DMS53 (cell line): Measurements from ENCODE around the gene MTERF4.

Experiments
- DNase-seq: peaks from one replicate; lab custom pipeline; 2025; lab: John Stamatoyannopoulos, UW

MTERF4 gene, protein sequence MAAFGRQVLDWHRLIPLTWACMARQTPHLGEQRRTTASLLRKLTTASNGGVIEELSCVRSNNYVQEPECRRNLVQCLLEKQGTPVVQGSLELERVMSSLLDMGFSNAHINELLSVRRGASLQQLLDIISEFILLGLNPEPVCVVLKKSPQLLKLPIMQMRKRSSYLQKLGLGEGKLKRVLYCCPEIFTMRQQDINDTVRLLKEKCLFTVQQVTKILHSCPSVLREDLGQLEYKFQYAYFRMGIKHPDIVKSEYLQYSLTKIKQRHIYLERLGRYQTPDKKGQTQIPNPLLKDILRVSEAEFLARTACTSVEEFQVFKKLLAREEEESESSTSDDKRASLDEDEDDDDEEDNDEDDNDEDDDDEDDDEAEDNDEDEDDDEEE

GRCh38 chr2:241102239-241102803 is at the start of gene MTERF4:
Gene MTERF4, minus strand, starts transcription at chr2:241102287. Its CDS starts 14 bp downstream, at chr2:241102273.
- DNase-seq: peak; percentile 84

DNA sequence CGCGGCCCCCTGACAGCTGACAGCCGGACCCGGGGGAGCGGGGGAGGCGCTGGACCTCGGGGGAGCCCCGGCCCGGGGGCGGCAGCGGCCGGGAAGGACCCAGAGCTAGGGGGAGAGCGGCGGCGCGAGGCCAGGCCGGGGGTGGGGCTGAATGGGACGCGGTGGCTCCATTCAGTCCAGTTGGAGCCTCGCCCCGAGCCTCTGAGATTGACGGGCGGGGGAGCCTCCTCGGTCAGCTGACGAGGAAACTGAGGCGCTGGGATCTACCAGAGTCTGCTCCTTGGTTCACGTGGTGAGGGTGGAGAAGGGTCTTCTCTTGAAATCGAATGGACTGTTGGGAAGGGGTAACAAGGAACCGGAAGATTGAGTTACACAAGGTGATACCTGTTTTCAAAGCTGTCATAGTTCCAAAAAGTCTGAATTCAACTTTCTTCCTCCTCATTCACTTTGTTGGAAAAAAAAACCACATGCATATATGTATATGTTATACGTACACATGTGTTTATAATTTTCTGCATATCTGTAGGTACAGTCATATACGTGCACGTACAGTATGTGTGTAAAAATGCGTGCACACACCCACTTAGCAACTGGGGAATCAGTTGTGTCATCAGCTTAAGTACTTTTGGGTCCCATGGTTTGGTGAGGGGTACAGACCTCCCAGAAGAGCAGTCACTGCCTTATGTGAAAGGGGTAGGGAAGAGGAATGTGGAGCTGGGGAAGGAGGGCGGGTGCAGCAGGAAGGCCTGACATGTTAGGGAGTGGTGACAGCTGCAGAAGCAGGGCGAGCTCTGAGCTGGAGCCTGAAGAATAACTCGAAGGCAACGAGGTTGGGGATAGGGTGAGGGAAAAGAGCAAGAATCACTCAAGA is 48.8 kb upstream of the MTERF4 start:
- DNase-seq: peak; percentile 37

DNA sequence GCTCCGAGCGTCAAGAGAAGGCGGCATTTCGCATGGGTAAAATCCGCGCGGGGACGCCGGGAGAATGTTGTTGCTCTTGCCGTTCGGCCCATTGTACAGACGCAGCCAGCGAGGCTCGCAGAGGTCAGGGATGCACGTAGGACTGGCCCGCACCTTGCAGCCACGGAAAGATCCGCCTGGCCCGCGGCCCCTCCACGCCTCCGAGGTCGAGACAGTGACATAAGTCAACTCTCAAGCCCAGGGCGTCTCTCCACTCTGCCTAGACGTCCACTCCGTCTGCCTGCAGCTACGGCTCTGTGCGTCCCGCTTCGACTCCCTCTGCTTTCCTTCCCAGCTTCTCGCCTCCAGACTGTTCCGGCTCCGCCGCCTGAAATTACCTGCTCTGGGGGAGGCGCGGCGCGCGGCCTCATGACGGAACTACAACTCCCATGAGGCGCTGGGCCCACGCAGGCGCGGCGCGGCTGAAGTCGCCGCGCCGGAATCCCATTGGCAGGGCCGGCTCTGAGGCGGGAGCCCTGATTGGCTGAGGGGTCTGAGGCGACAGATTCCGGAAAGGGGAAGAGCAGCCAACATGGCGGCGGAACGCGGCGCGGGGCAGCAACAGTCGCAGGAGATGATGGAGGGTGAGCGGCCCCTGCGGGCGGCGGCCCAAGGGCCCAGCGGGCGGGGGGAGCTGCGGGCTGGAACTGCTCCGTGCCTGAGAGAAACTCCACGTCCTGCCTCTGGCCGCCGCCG is 48.0 kb upstream of the MTERF4 start, which contains the start of gene PPP1R7:
PPP1R7 (plus strand) TSS at position 543 of the 735 bp plus-strand sequence; CDS start at position 572, 29 bp downstream.
- DNase-seq: peak; percentile 97

DNA sequence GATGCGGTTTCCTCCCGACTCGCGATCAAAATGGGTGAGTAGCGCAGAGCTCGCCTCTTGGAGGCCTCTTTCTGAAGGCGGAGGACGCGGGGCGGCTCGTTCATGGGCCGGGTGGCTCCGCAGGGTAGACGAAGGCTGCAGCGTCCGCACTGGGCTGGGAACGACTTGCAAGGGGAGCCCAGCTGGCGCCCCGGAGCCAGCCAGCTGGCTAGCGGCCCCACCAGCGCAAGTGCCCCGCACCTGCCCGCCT is 47.5 kb upstream of the MTERF4 start:
- DNase-seq: no peak

DNA sequence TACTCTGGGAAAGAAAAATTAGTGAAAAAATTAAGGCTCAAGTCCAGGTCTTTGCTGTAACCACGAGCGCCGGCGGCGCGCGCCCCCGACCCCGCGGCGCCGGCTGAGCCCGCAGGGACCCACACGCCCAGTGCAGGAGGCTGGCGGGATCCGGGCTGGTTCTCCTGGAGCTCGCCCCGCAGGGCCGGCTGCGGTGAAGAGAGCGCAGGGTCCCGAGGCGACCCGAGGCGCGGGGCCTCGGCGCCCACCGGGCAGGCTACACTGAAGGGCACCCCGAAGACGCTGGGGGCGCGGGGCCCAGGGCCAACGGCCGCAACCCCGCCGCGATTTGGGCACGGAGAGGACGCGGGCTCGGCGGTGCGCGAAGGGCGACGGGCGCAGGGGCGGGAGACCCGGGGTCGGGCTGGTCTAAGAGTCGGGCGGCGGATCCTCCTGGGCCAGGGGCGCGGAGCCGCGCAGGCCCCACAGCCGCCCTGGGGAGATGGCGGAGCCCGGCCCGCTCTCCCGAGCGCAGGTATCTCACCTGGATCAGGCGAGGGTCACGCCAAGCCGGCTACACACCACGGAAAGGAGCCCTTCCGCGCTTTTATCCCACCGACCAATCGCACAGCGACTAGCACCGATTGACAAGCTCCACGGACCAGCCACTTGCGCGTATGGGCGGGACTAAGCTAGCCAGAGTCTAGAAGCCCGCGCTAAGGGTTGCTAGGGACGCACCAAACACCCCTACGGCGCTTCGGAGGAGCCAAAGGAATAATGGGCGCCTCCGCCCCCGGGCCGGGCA is 47.0 kb upstream of the MTERF4 start, which contains the start of gene PASK:
PASK (minus strand) TSS at position 582 of the 784 bp plus-strand sequence. CDS start 6,440 bp downstream, outside the sequence.
- DNase-seq: peak; percentile 99

DNA sequence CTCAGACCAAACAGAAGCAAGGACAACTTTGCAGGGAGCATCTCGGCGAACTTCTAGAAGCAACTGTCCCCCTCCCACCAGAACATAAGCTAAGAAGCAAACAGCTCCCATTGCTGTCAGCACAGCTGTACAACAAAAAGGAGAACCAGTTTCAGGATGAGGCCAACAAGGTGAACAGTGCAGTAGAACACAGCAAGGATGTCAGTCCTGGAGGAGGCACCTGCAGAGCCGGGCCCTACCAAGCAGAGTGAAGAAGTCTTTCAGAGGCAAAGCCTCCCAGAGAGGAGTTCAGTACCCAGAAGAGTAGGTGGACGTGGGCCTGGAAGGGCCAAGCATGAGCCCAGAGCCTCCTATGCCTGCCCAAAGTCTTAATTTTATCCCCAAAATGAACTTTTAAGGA is 46.2 kb upstream of the MTERF4 start:
- DNase-seq: peak; percentile 23

GRCh38 chr2:241147336-241147735 is 45.2 kb upstream of the MTERF4 start:
- no peak for DNase-seq

- DNase-seq: no peak
These were observed 44.2 kb upstream of the MTERF4 start for GRCh38 chr2:241146286-241146685.

GRCh38 chr2:241142593-241142992 is 40.5 kb upstream of the MTERF4 start:
- no peak for DNase-seq

DNA sequence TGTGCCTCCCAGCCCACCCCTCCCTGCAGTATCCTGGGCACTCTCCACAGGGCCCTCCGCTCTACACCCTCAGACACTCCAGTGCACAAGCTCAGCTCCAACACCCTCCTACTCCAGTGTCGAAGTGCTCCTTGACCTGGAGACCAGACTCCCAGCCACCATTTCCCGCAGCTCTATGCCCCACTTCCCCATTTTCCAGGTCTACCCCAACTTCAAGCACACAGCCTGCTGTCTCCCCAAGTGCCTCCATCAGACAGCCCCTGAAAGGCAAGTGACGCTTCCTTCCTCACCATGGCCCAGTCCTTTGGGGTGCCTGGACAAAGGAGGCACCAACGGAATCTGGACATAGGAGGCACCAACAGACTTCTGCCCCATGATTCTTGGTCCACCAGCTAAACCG is 40.0 kb upstream of the MTERF4 start:
- DNase-seq: no peak

- DNase-seq: no peak
These were observed 39.2 kb upstream of the MTERF4 start for GRCh38 chr2:241141214-241141770.

GRCh38 chr2:241140445-241140840 is 38.4 kb upstream of the MTERF4 start:
- no peak for DNase-seq

DNA sequence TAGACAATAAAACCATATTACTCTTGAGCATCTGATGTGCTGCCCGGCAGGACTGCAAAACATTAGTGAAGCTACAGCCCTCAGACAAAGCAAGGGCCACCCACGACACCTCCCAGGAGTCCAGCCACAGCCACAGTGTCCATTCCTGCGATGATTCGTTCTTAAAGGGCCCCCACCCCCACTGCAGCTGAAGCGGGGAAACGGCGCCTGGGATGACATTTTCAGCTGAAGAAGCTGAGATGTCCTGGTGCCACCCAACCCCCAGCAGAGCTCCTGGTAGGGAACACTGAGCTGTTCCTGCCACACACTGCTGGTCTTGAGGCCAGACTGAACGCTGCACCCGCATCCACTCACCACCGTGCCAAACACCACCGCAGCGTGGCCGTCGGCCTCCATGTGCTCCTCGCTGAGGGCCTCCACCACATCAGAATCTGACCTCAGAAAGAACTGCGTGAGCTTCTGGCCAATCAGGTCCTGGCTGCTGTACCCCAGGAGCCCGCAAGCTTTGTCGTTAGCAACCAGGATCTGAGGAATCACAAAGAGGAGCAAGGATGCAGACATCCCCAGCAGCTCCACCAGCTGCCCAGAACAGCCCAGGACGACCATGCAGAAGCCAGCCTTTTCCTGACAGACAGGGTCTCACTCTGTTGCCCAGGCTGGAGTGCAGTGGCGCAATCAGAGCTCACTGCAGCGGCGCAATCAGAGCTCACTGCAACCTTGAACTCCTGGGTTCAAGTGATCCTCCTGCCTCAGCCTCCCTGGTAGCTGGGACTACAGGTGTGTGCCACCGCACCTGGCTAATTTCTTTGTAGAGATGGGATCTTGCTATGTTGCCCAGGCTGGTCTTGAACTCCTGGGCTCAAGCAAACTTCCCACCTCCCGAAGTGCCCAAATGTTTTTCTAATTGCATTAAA is 37.7 kb upstream of the MTERF4 start:
- no peak for DNase-seq

GRCh38 chr2:241138471-241138870 is 36.4 kb upstream of the MTERF4 start:
- no peak for DNase-seq

GRCh38 chr2:241137276-241138190 is 35.4 kb upstream of the MTERF4 start:
- DNase-seq: no peak

- no peak for DNase-seq
These were observed 34.7 kb upstream of the MTERF4 start for GRCh38 chr2:241136661-241137260.

DNA sequence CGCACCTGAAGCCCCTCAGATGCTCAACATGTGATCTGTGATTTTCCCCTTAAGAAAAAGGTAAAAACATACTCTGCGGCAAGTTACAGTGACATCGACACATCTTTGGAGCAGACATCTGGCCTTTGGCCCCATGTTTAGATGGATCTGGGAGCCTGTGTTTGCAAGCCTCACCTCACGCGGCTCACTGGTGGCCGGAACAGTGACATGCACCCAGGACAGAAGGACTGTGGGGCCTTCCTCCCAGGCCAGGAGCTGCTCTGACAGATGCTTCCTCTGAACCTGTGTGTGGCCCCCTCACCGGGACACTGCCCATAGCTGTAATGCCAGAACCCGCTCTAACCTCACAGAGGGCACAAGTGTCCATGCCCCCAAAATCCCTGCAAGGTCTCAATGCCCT is 34.1 kb upstream of the MTERF4 start:
- DNase-seq: no peak

DNA sequence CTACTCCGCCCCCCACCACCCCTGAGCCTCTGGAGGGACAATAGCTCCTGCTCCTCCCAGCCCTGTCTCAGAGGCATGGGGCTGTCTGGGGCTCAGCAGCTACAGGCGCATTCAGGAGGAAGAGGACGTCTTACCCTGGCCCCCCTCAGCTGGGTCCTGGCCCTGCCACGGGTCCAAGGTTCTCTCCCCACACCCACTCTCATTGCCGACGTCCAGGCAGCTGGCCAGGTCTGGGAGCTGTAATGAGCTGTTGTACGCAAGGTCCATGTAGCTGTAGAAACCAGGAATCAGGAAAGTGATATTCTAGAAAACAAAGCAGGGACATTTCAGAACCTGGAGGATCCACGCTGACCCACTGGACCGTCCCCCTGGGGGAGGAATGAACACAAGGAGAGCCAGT is 33.6 kb upstream of the MTERF4 start:
- no peak for DNase-seq
